ENCODE data around the gene OTULIN.

The OTULIN gene

GRCh38 chr5:14710313-14710994 is 45.9 kb downstream of the OTULIN start:
- no peak for TF ChIP-seq EZH2phosphoT487 (IDR thresholded peaks at IDR 0.05; ENCODE audit: borderline replicate concordance, low read length)
- TF ChIP-seq CTCF (IDR thresholded peaks at IDR 0.05; ENCODE audit: low read depth, low read length, poor library complexity, severe bottlenecking): no peak
- H4K20me1 ChIP-seq (ENCODE audit: control insufficient read depth, insufficient read depth, low read depth, low read length): no peaks in the 10 kb centered on the region
- peaks cover under 1% of the 10 kb centered on the region; the same call in 1 of the 2 replicates for H3K79me2 ChIP-seq (ENCODE audit: control insufficient read depth, low read length)
- H3K27ac ChIP-seq (ENCODE audit: low read depth, low read length): no peak overlapping the region
- no peak overlapping the region for H3K4me2 ChIP-seq (ENCODE audit: low read length)
- no peaks in the 10 kb centered on the region for H3K9me2 ChIP-seq (replicated peaks; ENCODE audit: control insufficient read depth, low read length)
- H3K27me3 ChIP-seq (ENCODE audit: control insufficient read depth, low read length): no peaks in the 10 kb centered on the region
- no peak overlapping the region for H3K4me3 ChIP-seq (ENCODE audit: low read length)
- peaks cover 96% of the 10 kb centered on the region for H3K36me3 ChIP-seq (ENCODE audit: control insufficient read depth, low read length)
- H3K4me1 ChIP-seq (ENCODE audit: control insufficient read depth, low read length): peaks cover 17% of the 10 kb centered on the region
- H3F3A ChIP-seq (ENCODE audit: control insufficient read depth, insufficient read depth): peaks cover 9% of the 10 kb centered on the region
- no peaks in the 10 kb centered on the region for H3K9me3 ChIP-seq (ENCODE audit: control insufficient read depth, insufficient read depth, low read length)

GRCh38 chr5:14712131-14712530 is 47.6 kb downstream of the OTULIN start:
- Histone ChIP-seq H3K9me3 (ENCODE audit: control insufficient read depth, insufficient read depth, low read length) (no peaks in the 10 kb centered on the region), H3K27ac (ENCODE audit: low read depth, low read length) (no peak overlapping the region), H3K9me2 (replicated peaks; ENCODE audit: control insufficient read depth, low read length) (no peaks in the 10 kb centered on the region), H3K79me2 (ENCODE audit: control insufficient read depth, low read length) (no peaks in the 10 kb centered on the region), H3K27me3 (ENCODE audit: control insufficient read depth, low read length) (no peaks in the 10 kb centered on the region), H3K4me2 (ENCODE audit: low read length) (no peak overlapping the region), H4K20me1 (ENCODE audit: control insufficient read depth, insufficient read depth, low read depth, low read length) (no peaks in the 10 kb centered on the region), H3K4me1 (ENCODE audit: control insufficient read depth, low read length) (peaks cover under 1% of the 10 kb centered on the region; the same call in 1 of the 2 replicates), H3F3A (ENCODE audit: control insufficient read depth, insufficient read depth) (peaks cover 4% of the 10 kb centered on the region; the same call in 1 of the 2 replicates), H3K4me3 (ENCODE audit: low read length) (no peak overlapping the region), H3K36me3 (ENCODE audit: control insufficient read depth, low read length) (peaks cover 86% of the 10 kb centered on the region)
- TF ChIP-seq EZH2phosphoT487 (IDR thresholded peaks at IDR 0.05; ENCODE audit: borderline replicate concordance, low read length) (no peak), CTCF (IDR thresholded peaks at IDR 0.05; ENCODE audit: low read depth, low read length, poor library complexity, severe bottlenecking) (no peak)

- Histone ChIP-seq H3K4me1 (ENCODE audit: control insufficient read depth, low read length) (no peaks in the 10 kb centered on the region), H3K27ac (ENCODE audit: low read depth, low read length) (no peak overlapping the region), H3K9me2 (replicated peaks; ENCODE audit: control insufficient read depth, low read length) (no peaks in the 10 kb centered on the region), H3K4me3 (ENCODE audit: low read length) (no peak overlapping the region), H3K79me2 (ENCODE audit: control insufficient read depth, low read length) (no peaks in the 10 kb centered on the region), H3K4me2 (ENCODE audit: low read length) (no peak overlapping the region), H3K27me3 (ENCODE audit: control insufficient read depth, low read length) (no peaks in the 10 kb centered on the region), H3F3A (ENCODE audit: control insufficient read depth, insufficient read depth) (peaks cover 4% of the 10 kb centered on the region; the same call in 1 of the 2 replicates), H4K20me1 (ENCODE audit: control insufficient read depth, insufficient read depth, low read depth, low read length) (no peaks in the 10 kb centered on the region), H3K36me3 (ENCODE audit: control insufficient read depth, low read length) (peaks cover 80% of the 10 kb centered on the region), H3K9me3 (ENCODE audit: control insufficient read depth, insufficient read depth, low read length) (no peaks in the 10 kb centered on the region)
- TF ChIP-seq CTCF (IDR thresholded peaks at IDR 0.05; ENCODE audit: low read depth, low read length, poor library complexity, severe bottlenecking) (no peak), EZH2phosphoT487 (IDR thresholded peaks at IDR 0.05; ENCODE audit: borderline replicate concordance, low read length) (no peak)
These were observed 48.1 kb downstream of the OTULIN start for GRCh38 chr5:14712666-14713065.

All from DOHH2 (cell line).